Measurements from ENCODE around the gene GFOD2. TPM values are rescaled to one million over a fixed set of nuclear protein-coding genes. Genes with fewer than 3 reads are reported as not detected.

The GFOD2 gene
- total RNA-seq, 1 donor from 2014 or later, result 32.7 TPM

- intact Hi-C loops (cut with DNase I), result no loop called here
- Histone ChIP-seq H3K9me3 (no peaks in the 10 kb centered on the region), H3K4me1 (peaks cover 25% of the 10 kb centered on the region), H3K27me3 (peaks cover 12% of the 10 kb centered on the region), H3K36me3 (no peaks in the 10 kb centered on the region), H3K27ac (no peak overlapping the region), H3K4me3 (no peak overlapping the region)
- no peak for TF ChIP-seq POLR2A (IDR thresholded peaks at IDR 0.05)
- no peak for TF ChIP-seq CTCF (IDR thresholded peaks at IDR 0.05)
- no peak for TF ChIP-seq POLR2AphosphoS5 (IDR thresholded peaks at IDR 0.05; ENCODE audit: insufficient read depth in 1 of 2, low read depth in 1 of 2)
- DNase-seq (ENCODE audit: extremely low spot score in 2 of 2), result no peak
Measured at GRCh38 chr16:67651039-67651438, 68.1 kb downstream of the GFOD2 start.

DNA sequence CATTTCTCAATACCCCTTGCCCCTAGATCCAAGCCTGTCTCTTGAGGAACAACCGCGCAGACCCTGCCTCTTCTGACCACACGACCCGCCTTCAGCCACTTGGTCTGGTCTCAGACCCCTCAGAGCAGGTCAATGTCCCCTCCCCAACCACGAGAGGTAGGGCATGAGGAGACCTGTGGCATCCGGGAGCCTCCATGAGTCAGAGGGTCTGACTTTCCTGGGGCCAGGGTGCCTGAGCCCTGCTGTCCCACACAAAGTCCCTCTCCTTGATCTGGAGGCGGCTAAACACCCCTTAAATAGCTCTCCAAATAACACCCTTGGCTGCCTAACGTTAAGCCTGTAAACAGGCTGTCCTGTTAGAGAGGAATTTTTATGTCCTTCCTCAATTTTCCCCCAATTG is 69.1 kb downstream of the GFOD2 start:
- H3K4me3 ChIP-seq, result no peak overlapping the region
- no peak overlapping the region for H3K27ac ChIP-seq
- H3K4me1 ChIP-seq, result peaks cover 34% of the 10 kb centered on the region
- no peaks in the 10 kb centered on the region for H3K36me3 ChIP-seq
- TF ChIP-seq POLR2AphosphoS5 (IDR thresholded peaks at IDR 0.05; ENCODE audit: insufficient read depth in 1 of 2, low read depth in 1 of 2), result no peak
- no peak for DNase-seq (ENCODE audit: extremely low spot score in 2 of 2)
- no peaks in the 10 kb centered on the region for H3K9me3 ChIP-seq
- intact Hi-C loops (cut with DNase I), result no loop called here
- peaks cover 17% of the 10 kb centered on the region for H3K27me3 ChIP-seq

- no peaks in the 10 kb centered on the region for H3K9me3 ChIP-seq
- H3K27ac ChIP-seq, result no peak overlapping the region
- intact Hi-C loops (cut with DNase I), result no loop called here
- H3K36me3 ChIP-seq, result no peaks in the 10 kb centered on the region
- no peak overlapping the region for H3K4me3 ChIP-seq
- peaks cover 17% of the 10 kb centered on the region for H3K27me3 ChIP-seq
- DNase-seq (ENCODE audit: extremely low spot score in 2 of 2), result no peak
- peaks cover 39% of the 10 kb centered on the region for H3K4me1 ChIP-seq
- TF ChIP-seq CTCF (IDR thresholded peaks at IDR 0.05) (no peak), POLR2A (IDR thresholded peaks at IDR 0.05) (no peak), POLR2AphosphoS5 (IDR thresholded peaks at IDR 0.05; ENCODE audit: insufficient read depth in 1 of 2, low read depth in 1 of 2) (no peak)
Measured at GRCh38 chr16:67649494-67649931, 69.6 kb downstream of the GFOD2 start.

DNA sequence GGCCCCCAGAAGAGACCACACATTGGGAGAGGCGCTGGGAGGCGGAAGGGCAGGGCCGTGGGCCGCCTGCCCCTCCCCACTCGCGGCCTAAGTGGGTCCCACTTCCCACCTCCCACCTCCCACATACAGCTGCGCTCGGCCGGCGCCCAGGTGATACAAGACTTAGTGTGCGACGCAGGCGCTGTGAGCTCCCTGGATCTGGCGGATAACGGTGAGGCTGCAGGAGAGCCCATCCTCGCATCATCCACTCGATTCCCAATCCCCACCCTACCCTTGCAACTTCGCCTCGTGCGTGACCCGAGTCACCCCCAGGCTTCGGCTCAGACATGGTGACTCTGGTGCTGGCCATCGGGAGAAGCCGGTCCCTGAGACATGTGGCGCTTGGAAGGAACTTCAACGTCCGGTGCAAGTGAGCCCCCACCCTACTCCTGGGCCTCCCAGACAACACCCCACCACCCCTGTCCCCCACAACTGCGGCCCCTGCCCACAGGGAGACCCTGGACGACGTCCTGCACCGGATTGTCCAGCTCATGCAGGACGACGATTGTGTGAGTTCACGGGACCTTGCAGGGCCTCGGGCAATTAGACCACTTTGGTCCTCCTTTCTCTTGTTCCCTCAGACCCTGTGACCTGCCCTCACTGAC is 70.2 kb downstream of the GFOD2 start:
- H3K4me1 ChIP-seq, result peaks cover 40% of the 10 kb centered on the region
- H3K36me3 ChIP-seq, result no peaks in the 10 kb centered on the region
- TF ChIP-seq CTCF (IDR thresholded peaks at IDR 0.05) (no peak), POLR2AphosphoS5 (IDR thresholded peaks at IDR 0.05; ENCODE audit: insufficient read depth in 1 of 2, low read depth in 1 of 2) (no peak), POLR2A (IDR thresholded peaks at IDR 0.05) (no peak)
- no peak overlapping the region for H3K4me3 ChIP-seq
- no peak for DNase-seq (ENCODE audit: extremely low spot score in 2 of 2)
- H3K9me3 ChIP-seq, result no peaks in the 10 kb centered on the region
- intact Hi-C loops (cut with DNase I), result no loop called here
- no peak overlapping the region for H3K27ac ChIP-seq
- H3K27me3 ChIP-seq, result peaks cover 17% of the 10 kb centered on the region

DNA sequence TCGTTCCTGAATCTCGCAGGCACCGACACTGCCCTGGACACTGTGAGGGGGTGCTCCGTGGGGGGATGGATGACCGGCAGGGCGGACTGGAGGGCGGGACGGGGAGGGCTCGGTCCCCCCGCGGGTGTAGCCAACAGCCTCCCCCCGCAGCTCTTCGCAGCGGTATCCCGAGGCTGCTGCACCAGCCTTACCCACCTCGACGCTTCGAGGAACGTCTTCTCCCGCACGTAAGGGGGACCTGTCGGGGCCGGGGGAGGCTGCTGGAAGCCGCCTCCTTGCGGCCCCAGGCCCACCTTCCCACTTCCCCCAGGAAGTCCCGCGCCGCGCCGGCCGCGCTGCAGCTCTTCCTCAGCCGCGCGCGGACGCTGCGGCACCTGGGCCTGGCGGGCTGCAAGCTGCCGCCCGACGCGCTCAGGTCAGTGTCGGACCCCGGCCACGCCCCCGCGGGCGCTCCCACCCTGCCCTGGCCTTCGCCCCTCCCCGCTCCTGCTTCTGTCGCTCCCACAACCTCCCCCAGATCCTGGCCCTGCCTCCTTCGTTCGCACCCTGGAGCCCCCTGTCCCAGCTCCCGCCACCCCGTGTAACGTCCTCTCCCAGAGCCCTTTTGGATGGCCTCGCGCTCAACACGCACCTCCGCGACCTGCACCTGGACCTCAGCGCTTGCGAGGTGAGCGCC is 70.9 kb downstream of the GFOD2 start:
- Histone ChIP-seq H3K9me3 (no peaks in the 10 kb centered on the region), H3K27ac (no peak overlapping the region), H3K4me3 (no peak overlapping the region), H3K36me3 (no peaks in the 10 kb centered on the region), H3K27me3 (peaks cover 14% of the 10 kb centered on the region), H3K4me1 (peaks cover 33% of the 10 kb centered on the region)
- TF ChIP-seq CTCF (IDR thresholded peaks at IDR 0.05), result no peak
- TF ChIP-seq POLR2A (IDR thresholded peaks at IDR 0.05), result no peak
- no peak for TF ChIP-seq POLR2AphosphoS5 (IDR thresholded peaks at IDR 0.05; ENCODE audit: insufficient read depth in 1 of 2, low read depth in 1 of 2)
- intact Hi-C loops (cut with DNase I), result no loop called here
- DNase-seq (ENCODE audit: extremely low spot score in 2 of 2), result no peak

All from vagina (tissue), 2 donors.